ENCODE measurements around the gene SORBS1.

SORBS1 gene

DNA sequence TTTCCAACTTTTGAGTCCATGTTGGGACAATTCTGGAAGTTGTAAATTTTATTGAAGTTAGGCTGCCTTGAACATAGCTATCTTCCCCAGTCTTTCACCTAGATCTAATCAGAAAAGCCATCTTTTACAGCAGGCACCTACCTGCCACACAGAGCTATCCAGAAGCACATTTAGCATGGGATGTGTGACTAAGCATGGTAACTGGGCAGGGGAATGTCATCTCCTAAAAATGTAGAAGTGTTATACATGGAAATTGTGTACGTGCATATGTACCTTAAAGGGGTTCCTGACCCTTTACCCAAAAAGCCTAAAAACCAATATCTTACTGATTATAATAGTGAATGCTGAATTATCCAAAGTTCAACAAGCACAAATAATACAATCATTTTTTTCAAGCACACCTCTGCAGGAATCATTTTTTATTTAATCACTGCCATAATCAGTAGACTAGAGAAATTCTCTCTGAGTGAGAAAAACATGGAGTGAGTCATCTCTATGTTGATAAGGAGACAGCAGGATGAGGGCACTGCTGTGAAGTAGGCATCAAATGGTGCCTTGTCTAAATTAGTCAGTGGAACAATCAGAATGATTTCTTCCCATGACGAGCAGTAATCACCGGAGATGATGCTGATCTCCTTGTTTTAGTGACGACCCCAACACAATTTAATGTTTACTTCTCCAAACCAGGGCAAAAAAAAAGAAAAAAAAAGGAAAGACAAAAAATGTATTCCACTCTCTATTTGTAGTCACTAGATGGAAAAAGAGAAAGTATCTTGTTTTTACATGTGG lies 75.9 kb downstream of the SORBS1 start:
- DNase-seq (no peak), ATAC-seq (replicated peaks) (no peak)
- Mint-ChIP-seq H3K36me3 (no peaks in the 10 kb centered on the region), H3K9me3 (no peaks in the 10 kb centered on the region), H3K27me3 (no peaks in the 10 kb centered on the region), H3K4me1 (peaks cover 0 to 2% of the 10 kb centered on the region in 2 donors), H3K27ac (no peak overlapping the region), H3K4me3 (no peak overlapping the region)

DNA sequence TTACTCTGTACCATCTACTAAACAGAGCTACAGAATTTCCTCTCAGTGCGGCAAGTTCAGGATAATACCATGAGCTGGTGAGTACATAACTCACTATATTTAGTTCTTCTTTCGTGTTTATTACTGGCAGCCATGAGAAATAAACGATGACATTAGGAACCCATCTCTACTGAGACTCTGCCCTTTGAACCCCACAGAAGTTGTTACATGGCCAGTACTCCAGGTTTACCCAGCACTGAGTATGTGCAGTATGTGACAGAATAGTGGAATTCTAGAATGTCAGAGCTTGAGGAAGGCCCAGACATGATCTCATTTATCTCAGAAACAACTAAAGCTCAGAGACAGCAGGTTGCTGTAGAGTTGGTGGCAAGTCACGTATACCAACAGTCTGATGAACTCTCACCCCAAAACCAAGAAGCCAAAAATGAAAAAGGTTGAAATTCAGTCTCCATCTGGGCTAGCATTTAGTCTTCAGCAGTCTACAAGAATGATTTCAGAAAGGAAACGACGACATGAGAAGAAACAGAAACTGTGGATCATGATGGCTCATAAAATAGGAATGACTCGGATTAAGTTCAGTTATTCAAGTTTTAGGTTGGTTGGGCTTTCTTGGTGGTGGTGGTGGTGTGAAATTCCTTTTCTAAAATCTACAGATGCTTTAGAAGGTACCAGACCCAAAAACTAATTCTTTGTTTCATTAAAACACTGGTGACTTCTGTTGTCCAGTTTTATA lies 78.5 kb downstream of the SORBS1 start:
- Mint-ChIP-seq H3K27me3 (peaks cover 4 to 5% of the 10 kb centered on the region in 2 donors), H3K9me3 (no peaks in the 10 kb centered on the region), H3K27ac (no peak overlapping the region), H3K4me3 (no peak overlapping the region), H3K4me1 (peaks cover 0 to 2% of the 10 kb centered on the region in 2 donors), H3K36me3 (no peaks in the 10 kb centered on the region)
- no peak for ATAC-seq (replicated peaks)
- DNase-seq: no peak

DNA sequence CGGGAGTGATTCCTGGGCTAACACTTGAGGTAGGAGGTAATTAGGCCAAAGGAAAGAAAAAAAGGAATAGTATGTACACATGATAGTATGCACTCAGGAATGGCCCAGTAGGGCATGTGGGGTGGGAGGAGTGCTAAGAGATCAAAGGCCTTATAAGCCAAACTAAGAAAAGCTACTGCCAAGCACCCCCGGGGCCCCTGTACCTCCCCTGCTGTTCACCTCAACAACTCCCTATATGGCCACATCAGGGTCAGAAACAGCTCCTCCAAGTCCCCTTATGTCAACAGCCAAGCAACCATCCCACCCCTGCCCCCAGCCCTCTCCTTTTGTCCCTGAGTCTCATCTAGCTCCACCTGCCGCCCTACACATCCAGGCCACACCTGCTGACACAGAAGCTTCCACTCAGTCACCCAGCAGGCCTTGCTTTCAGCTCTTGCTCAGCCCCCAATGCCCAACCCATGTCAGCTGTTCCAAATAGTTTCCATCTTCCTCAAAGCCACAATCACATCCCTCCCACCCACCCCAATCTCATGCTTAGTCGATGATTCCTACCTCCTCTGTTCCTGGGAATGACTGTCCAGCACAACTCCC lies 80.2 kb downstream of the SORBS1 start:
- Mint-ChIP-seq H3K4me3 (no peak overlapping the region), H3K27ac (no peak overlapping the region), H3K4me1 (peaks cover 0 to 2% of the 10 kb centered on the region in 2 donors), H3K9me3 (no peaks in the 10 kb centered on the region), H3K27me3 (peaks cover 4 to 5% of the 10 kb centered on the region in 2 donors), H3K36me3 (no peaks in the 10 kb centered on the region)
- no peak for DNase-seq
- ATAC-seq (replicated peaks): no peak

DNA sequence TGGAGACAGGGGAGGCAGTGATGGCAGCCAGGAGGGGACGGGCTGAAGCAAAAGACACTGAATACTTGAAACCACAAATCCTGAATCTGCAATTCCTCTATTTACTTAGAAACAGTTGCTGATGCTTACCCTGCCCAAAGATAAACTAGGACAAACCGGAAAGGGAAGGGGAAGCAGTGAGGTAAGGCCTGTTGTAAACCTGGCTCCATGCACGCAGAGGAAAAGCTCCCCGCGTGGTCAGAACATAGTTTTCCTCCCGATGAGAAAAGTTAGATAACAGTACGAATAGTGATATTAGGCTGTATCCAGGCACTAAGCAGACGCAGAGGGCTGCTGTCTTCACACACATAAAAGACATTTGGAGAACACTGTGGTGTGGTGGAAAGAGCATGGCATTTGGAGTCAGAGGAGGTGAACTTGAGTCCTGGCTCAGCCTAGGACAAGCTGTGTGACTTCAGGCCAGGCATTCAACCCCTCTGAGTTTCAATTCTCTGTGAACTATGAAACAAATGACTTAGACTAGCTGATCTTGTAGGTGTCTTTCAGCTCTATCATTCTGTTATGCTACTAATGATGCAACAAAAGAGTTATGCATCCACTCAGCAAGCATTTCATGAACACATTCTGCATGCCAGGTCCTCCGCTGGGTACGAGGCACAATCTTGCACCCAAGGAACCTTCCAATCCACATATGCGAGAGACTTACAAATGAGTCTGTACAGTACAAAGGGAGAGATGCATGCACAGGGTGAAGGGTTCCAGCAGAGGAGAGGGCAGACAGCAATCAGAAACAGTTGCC lies 80.9 kb downstream of the SORBS1 start:
- H3K9me3 Mint-ChIP-seq: no peaks in the 10 kb centered on the region
- ATAC-seq (replicated peaks) (no peak), DNase-seq (no peak)
- H3K4me1 Mint-ChIP-seq: peaks cover 0 to 2% of the 10 kb centered on the region in 2 donors
- H3K36me3 Mint-ChIP-seq: no peaks in the 10 kb centered on the region
- H3K27ac Mint-ChIP-seq: no peak overlapping the region
- H3K27me3 Mint-ChIP-seq: peaks cover 4 to 5% of the 10 kb centered on the region in 2 donors
- H3K4me3 Mint-ChIP-seq: no peak overlapping the region

DNA sequence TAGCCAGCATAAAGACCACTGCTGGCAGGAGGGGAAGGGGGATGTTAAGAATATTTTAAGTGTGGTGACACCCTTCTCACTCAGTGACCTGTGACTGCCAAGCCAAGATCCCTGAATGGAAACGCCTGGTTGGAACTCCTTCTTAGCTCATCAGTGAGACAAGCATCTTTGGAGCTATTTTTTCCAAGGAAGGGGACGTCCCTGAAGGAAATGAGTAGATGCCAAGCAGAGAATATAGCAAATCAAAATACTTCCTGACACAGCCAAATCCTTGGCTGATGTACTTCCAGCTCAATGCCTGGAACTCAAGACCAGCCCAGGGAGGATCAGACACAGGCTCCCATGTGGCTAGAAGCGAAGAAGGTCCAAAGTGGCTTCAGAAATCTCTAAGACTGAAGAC lies 82.2 kb downstream of the SORBS1 start:
- no peaks in the 10 kb centered on the region for H3K36me3 Mint-ChIP-seq
- H3K27me3 Mint-ChIP-seq: peaks cover 4 to 5% of the 10 kb centered on the region in 2 donors
- ATAC-seq (replicated peaks) (no peak), DNase-seq (no peak)
- H3K4me1 Mint-ChIP-seq: peaks cover 0 to 2% of the 10 kb centered on the region in 2 donors
- no peak overlapping the region for H3K4me3 Mint-ChIP-seq
- no peaks in the 10 kb centered on the region for H3K9me3 Mint-ChIP-seq
- H3K27ac Mint-ChIP-seq: no peak overlapping the region

DNA sequence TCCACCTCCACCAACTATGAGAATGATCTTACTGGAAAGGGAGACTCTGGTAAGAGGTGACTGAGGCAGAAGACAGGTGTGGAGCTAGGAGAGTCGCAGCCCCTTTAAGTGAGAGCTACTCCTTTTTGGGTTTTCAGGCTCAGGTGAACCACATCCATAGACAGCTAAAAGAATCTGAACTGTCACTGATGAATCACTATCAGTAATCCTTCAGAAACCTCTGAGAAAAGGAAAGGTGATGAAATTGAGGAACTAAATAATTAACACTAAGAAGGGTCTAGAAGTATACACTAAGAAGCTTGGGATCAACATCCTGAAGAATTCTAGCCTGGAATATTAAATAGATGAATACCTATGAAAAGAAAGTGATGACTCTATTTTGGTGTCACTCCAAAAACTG lies 83.0 kb downstream of the SORBS1 start:
- no peak overlapping the region for H3K4me3 Mint-ChIP-seq
- no peak overlapping the region for H3K27ac Mint-ChIP-seq
- ATAC-seq (replicated peaks) (no peak), DNase-seq (no peak)
- no peaks in the 10 kb centered on the region for H3K9me3 Mint-ChIP-seq
- H3K4me1 Mint-ChIP-seq: peaks cover 0 to 2% of the 10 kb centered on the region in 2 donors
- peaks cover 4 to 5% of the 10 kb centered on the region in 2 donors for H3K27me3 Mint-ChIP-seq
- no peaks in the 10 kb centered on the region for H3K36me3 Mint-ChIP-seq

DNA sequence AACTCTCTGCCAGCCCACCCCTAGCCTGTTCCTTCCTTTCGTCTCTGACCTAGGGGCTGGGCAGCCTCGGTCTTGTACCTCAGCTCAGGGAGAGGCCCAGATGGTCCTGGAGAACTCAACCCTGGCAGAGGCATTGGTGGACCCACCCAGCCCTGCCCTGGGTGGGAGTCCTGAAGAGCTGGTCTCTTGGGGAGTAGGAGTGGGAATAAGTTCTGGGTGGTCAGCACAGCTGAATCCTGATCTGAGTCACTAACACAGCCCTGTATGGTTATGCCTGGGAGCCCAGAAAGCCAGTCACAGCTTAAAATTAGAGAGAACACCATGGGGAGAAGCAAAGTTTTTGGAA lies 84.0 kb downstream of the SORBS1 start:
- H3K27ac Mint-ChIP-seq: no peak overlapping the region
- no peak overlapping the region for H3K4me3 Mint-ChIP-seq
- H3K27me3 Mint-ChIP-seq: peaks cover 4 to 5% of the 10 kb centered on the region in 2 donors
- ATAC-seq (replicated peaks) (no peak), DNase-seq (no peak)
- H3K4me1 Mint-ChIP-seq: peaks cover 0 to 2% of the 10 kb centered on the region in 2 donors
- H3K9me3 Mint-ChIP-seq: no peaks in the 10 kb centered on the region
- no peaks in the 10 kb centered on the region for H3K36me3 Mint-ChIP-seq

DNA sequence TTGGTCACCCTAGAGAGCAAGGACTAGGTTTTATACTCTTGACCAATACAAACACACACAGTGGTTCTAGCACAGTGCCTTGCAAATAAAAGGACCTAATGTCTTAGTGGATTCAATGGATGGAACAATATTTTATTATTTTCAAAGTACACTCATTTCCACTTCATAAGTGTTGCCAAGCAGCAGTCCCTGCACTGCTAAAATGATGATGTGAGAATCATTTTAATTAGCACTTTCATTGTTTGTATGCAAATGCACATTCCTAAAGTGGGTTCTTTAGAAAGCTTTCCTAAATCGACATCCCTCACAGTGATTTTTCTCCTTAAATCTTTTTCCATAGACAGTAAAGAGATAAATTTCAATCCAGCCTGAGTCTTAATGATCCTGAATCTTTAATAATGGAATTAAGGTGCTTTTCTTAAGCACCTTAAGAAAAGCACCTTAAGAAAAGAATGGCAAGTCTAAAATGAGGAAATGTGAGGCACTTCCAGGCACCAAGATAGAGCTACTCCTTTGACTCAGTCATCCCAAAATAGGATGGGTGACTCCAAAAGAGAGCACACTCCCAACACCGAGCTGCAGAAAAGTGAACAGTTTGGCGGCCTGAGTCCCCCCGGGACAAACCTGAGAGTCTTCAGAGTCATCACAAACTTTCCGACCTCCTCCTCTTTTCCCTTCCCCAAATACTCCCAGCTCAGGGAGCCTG lies 84.5 kb downstream of the SORBS1 start:
- H3K27ac Mint-ChIP-seq: no peak overlapping the region
- H3K9me3 Mint-ChIP-seq: no peaks in the 10 kb centered on the region
- H3K4me3 Mint-ChIP-seq: no peak overlapping the region
- no peak for DNase-seq
- H3K4me1 Mint-ChIP-seq: peaks cover 0 to 2% of the 10 kb centered on the region in 2 donors
- ATAC-seq (replicated peaks): peak in 1 of 2 donors; percentile 27
- peaks cover 4 to 7% of the 10 kb centered on the region in 2 donors for H3K27me3 Mint-ChIP-seq
- H3K36me3 Mint-ChIP-seq: no peaks in the 10 kb centered on the region

DNA sequence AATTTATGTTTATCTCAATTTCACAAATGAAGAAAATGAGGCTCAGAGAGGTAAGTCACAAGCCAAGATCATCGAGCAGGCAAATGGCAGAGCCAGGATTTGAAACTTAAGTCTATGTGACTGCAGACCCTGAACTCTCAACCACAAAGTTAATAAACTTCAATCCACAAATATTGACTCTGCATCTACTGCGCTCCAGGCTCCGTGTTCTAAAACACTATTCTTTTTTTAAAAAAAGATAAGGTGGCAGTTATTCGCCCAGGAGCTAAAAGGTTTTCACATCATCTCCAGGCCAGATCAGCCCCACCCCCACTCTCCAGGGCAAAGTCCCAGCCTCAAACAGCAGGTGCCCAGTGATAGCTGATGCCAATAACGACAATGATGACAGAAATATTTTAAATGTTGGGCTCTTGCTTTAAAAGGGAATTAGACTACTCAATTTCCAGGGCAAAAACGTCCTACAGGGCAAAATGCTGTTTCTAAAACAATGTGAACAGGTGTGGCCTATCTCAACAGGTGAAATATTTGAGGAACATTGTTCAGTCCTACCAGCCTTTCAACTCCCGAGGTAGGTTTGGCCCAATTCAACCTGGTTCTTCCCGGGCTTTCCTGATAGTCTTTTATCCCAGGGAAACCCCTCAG lies 85.2 kb downstream of the SORBS1 start:
- DNase-seq (no peak), ATAC-seq (replicated peaks) (no peak)
- H3K36me3 Mint-ChIP-seq: no peaks in the 10 kb centered on the region
- no peaks in the 10 kb centered on the region for H3K9me3 Mint-ChIP-seq
- H3K27ac Mint-ChIP-seq: no peak overlapping the region
- peaks cover 9 to 14% of the 10 kb centered on the region in 2 donors for H3K27me3 Mint-ChIP-seq
- H3K4me3 Mint-ChIP-seq: no peak overlapping the region
- H3K4me1 Mint-ChIP-seq: no peaks in the 10 kb centered on the region

DNA sequence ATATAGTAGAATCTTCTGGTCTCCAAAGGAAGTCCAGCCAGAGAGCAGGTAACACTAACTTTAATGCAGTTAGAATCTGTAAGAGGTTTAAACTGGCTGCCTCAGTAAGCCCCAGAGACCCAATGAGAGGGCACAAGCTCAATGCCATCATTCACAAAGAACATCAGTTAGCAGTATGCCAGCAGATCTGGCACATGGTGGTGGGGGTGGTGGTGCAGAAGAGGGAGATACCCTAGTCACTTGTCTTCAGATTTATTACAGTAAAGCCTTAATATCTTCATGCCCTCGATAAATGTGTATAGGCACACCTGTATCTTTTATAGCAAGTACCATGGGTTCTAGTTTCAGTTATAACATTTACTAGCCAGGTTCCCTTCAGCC lies 86.2 kb downstream of the SORBS1 start:
- no peaks in the 10 kb centered on the region for H3K36me3 Mint-ChIP-seq
- ATAC-seq (replicated peaks): no peak
- H3K4me3 Mint-ChIP-seq: no peak overlapping the region
- DNase-seq: no peak
- H3K27ac Mint-ChIP-seq: no peak overlapping the region
- no peaks in the 10 kb centered on the region for H3K9me3 Mint-ChIP-seq
- H3K4me1 Mint-ChIP-seq: no peaks in the 10 kb centered on the region
- H3K27me3 Mint-ChIP-seq: peaks cover 8 to 16% of the 10 kb centered on the region in 2 donors

DNA sequence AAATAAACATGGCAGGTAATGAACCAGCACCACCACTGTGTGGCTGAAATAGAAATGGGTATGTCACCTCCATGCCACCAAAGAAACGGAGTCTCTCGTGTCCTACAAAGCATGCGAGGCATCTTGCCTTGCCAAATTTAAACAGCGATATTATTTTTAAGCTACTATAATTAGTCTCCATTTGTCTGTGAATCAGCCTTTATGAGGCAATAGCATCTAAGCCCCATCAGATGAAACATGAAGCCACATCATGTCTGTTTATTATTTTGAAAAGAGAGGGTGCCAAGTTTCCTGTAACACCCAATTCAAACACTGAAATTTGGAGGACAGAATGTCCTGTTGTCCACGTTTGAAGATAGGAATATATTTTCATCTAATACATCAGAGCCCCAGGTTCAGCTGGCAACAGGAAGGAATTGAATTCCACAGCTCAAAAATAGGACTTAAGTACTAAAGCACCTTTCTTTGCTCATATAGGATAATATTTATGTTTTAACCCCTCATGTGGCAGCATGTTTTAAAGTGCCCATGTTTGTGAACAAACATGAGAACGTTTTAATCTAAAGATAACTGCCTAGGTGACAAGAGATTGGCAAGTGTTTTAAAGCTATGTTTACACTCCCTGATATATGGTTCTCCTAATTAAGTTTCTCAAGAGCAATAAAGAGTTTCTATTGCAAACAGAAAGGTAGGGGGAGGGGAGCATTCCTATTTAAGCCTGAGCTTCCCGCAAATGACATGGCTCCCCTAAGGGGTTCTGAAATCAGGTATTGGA lies 86.8 kb downstream of the SORBS1 start:
- no peak for DNase-seq
- Mint-ChIP-seq H3K4me1 (no peaks in the 10 kb centered on the region), H3K9me3 (no peaks in the 10 kb centered on the region), H3K27me3 (peaks cover 9 to 17% of the 10 kb centered on the region in 2 donors), H3K27ac (no peak overlapping the region), H3K4me3 (no peak overlapping the region), H3K36me3 (no peaks in the 10 kb centered on the region)
- ATAC-seq (replicated peaks): no peak

DNA sequence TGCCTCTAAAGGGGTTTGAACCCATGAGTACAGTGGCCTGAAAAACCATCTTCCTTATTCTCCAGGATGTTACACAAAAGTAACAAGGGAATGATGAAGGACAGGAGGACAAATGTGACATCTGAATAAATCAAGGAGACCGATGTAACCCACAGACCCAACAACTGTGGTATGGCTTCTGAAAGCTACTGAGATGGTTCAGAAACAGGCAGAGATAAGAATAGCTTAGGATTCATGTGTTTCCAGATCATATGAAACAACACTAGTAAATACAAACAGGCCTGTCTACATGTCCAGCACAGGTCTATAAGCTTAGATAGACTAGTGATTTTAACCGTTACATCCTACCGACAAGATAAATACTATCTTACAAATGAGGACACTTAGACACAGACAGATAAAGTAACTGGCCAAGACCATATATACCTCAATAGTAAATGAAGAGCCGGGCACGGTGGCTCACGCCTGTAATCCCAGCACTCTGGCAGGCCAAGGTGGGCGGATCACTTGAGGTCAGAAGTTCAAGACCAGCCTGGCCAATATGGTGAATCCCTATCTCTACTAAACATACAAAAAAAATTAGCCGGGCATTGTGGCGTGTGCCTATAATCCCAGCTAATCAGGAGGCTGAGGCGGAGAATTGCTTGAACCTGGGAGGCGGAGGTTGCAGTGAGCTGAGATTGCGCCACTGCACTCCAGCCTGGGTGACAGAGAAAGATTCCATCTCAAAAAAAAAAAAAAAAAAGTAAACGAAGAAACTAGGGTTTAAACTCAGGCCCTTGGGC lies 88.7 kb downstream of the SORBS1 start:
- no peaks in the 10 kb centered on the region for H3K9me3 Mint-ChIP-seq
- H3K4me1 Mint-ChIP-seq: no peaks in the 10 kb centered on the region
- peaks cover 9 to 24% of the 10 kb centered on the region in 2 donors for H3K27me3 Mint-ChIP-seq
- H3K36me3 Mint-ChIP-seq: no peaks in the 10 kb centered on the region
- H3K4me3 Mint-ChIP-seq: no peak overlapping the region
- ATAC-seq (replicated peaks) (no peak), DNase-seq (no peak)
- H3K27ac Mint-ChIP-seq: no peak overlapping the region

All from stimulated activated naive B cell treated with anti-CD40 and anti-IgM and Interleukin-4, amounts not matched to agents 10 μg/mL and 1 μg/mL and 100 μg/mL, for 72 hours (primary cell).